Non-pigmented ciliary epithelial cell (primary cell): ENCODE data around the gene FCRL6.

Source experiments
- DNase-seq: peaks from one replicate; pipeline ENCODE4 v3.0.0-alpha.2; 2010; ENCODE audit warnings: low read depth

Gene FCRL6

DNA sequence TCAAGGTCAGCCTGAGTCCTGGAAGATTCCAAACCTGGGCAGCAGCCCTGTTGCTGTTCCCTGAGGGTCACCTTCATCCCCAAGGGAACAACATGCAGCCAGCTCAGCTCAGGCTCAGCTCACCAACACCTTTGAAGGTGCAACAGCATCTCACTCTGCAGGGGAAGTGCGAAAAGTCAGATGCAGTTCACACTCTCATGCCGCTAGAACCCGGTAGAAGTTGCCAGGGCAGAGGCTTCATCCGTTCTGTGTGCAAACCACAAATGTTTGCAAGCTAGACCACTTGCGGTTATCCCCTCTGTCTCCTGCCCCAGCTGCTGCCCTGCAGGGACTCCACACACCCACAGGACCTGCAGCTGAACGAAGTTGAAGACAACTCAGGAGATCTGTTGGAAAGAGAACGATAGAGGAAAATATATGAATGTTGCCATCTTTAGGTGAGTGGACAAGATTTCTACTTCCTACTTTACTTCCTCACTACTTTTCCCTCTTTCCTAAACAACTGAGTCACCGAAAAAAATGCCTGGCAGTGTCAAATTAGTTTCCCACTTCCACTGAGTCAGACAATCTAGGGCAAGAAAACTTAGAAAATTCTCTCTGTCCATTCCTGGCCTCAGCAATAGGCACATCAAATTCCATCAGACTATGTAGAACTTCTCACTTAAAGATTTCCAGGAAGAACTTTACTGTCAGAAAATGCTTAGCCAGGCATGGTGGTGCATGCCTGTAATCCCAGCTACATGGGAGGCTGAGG, 1.8 kb upstream of the FCRL6 start:
- no peak for DNase-seq

DNA sequence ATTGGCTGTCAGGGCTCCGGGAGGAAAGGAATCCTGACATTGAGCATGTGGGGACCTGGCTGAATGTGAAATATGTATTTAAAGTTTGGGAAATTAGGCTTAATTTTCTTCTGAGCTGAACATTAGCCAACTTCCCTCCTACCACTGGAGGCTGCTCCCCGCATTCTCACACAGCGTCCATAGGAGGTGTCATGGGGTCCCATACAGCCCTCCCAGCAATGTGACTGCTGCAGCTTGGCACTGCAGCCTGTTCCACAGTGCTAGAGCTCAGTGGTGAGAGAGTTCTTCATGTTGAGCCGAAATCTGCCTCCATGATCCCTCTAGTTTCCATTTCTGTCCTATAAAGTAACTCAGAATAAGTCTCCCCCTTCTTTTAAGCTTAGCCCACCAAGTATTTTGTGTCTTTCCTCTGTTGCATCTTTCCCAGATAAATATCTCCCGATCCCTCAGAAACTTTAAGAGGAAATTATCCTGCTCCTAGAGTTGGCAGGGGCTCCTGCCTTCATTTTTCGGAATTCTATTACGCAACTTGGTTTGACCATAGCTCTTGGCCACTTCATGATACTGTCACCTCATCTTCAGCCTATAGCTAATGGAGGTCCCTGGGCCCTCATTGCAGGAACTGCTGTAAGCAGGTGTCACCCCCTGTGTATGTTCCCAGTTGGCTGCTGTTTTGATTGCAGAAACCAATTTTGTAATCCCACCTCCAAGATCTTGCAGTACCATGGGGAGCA, 2.0 kb downstream of the FCRL6 start:
- no peak for DNase-seq

- DNase-seq, result no peak
Observed at GRCh38 chr1:159804924-159805323, 2.8 kb downstream of the FCRL6 start.

- DNase-seq, result no peak
Observed at GRCh38 chr1:159815926-159816325, 13.8 kb downstream of the FCRL6 start.

DNA sequence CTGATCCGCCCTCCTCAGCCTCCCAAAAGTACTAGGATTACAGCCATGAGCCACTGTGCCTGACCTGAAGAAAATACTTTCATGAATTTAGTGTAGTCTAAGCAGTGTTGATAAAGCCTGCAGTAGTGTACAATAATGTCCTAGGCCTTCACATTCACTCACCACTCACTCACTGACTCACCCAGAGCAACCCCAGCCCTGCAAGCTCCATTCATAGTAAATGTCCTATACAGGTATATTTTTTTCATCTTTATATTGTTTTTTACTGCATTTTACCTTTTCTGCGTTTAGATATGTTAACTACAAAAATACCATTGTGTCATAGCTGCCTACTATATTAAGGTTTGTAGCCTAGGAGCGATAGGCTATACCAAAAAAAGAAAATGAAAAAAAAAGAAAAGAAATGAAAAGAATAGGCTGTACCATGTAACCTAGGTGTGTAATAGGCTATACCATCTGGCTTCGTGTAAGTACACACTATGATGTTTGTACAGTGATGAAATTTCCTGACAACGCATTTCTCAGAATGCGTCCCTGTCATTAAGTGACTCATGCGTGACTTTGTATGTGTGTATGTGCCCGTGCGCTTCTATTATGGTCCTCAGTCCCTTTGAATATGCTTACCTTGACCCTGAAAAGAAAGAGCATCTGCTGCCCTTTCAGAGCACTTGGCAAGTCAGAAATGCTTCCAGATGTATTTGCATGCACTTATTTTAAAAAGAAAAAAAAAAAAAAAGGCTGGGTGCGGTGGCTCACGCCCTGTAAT, 15.3 kb downstream of the FCRL6 start:
- no peak for DNase-seq

GRCh38 chr1:159821171-159821867, 19.2 kb downstream of the FCRL6 start:
- no peak for DNase-seq

DNA sequence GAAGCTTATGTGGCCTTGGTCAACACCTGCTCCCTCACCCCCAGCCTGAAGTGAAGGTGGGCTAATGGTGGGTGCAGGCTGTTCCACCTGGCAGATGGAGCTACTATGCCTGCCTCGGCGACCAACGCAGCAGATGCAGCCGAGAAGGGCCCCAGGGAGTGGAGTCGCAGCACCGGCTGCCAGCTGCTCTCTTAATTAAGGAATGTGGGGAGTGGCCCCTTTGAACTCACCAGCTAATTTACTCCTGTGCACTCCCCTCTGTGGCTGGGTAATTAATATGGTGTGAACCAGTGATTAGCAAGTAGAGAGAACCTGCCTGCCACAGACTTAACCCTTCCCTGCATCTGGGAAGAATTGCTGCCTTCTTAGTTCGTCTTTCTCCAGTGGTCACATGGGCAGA, 21.2 kb downstream of the FCRL6 start:
- no peak for DNase-seq

- no peak for DNase-seq
Observed at GRCh38 chr1:159825564-159825963, 23.4 kb downstream of the FCRL6 start.

- DNase-seq, result no peak
Observed at GRCh38 chr1:159826441-159827101, 24.4 kb downstream of the FCRL6 start, which contains the start of gene SLAMF8. Gene SLAMF8, plus strand, starts transcription at chr1:159826873. Its CDS starts 26 bp downstream, at chr1:159826899.

DNA sequence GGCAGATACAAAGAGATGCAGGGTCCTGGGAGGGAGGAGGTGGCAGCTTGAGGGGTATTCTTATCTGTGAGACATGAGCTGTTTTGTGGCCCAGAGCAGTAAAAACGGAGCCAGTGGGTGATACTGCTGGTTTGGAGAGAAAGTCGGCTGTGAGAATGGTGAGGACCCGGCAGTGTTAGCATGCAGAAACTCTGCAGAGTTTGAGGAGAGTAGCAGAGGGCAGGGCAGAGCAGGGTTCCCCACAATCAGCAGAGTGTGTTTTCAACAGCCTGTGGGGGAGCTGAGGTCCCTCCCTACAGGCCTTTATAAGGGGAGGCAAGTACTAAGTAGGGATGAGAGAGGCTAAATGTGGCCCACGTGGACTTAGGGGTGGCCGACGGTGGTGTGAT, 24.9 kb downstream of the FCRL6 start:
- DNase-seq, result no peak

- DNase-seq, result no peak
Observed at GRCh38 chr1:159827549-159827948, 25.4 kb downstream of the FCRL6 start.

DNA sequence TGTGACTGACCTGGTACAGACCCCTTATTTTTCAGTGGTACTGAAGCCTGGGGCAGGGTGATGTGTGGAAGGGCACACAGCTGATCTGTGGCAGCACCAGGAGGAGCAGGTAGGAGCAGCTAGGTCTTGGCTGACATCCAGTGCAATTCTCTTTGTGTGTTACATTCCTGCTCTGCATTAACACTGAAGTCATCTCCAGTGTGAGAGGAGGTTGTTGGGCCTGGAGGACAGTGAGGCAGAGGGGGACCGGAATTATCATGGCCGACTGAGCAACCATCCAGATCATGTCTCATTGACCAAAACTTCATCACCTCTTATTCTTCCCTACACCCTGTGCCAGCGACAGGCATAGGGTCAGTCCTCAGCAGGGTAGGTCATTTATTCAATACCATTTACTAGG, 26.0 kb downstream of the FCRL6 start:
- DNase-seq, result no peak

GRCh38 chr1:159828581-159829272, 26.6 kb downstream of the FCRL6 start:
- no peak for DNase-seq

DNA sequence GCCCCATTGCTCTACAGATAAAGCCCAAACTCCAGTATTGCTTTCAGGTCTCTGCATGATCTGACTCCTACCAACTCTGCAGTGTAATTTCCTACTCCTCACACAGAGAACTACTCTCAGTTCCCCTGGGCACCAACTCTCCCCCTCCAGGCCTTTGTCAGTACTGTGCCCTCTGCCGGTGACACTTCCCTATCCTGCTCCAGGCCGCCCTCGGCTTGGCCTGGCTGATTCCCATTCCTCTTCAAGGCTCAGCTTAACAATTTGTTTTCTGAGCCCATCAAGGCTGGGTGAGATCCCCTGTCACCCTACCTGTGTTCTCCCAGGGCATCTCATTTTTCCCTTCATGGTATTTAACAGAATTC, 27.1 kb downstream of the FCRL6 start:
- DNase-seq, result no peak

- DNase-seq, result no peak
Observed at GRCh38 chr1:159829822-159830465, 27.8 kb downstream of the FCRL6 start.

GRCh38 chr1:159830722-159831121, 28.6 kb downstream of the FCRL6 start:
- no peak for DNase-seq

DNA sequence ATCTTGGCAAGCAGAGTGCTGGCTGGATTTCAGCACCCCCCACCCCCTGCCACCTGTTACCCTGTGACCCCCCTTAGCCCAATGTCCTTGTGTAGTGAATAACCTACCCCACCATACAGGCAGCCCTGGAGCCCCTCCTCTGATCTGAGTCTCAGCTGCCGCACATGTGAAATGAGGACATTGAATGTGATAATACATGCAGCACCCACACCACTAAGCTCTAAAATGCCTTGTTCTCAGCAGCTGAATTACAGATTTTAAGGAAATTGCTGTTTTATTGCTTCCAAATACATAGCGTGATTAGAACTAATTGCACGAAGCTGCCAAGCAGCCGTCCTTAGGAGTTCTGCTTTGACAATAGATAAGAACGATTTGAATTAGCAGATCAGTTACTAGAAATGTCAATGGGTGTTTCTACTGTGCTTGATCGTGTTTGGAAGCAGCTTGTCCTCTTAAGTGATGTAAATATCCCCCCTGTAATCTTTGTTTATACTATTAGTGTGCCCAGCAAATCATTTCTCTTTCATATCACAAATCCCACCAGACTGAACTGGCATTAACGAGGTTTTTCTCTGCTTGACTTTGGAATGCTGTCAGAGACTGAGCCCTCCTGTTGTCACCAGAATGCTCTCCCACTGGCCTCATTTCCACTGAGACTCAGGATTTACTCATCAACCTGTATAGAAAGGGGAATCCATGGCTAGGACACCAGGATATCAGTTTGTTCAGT, 29.4 kb downstream of the FCRL6 start:
- no peak for DNase-seq

DNA sequence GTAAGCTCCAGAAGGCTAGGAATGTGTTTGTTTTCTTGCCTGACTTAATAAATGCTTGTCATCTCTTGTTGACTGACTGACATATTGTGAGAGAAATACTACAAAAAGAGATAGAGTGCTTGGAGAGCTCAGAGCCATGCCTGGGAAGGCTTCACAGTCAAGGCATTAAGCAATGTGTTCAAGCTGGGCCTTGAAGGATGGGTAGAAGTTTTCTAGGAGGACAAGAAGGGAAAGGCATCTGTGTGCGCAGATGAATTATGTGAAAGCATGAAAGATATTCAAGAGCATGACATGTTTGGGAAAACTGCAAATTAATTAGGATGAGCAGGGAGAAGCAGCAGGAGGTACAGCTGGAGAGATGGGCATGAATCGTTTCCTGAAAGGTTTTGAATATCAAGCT, 30.1 kb downstream of the FCRL6 start:
- DNase-seq, result no peak

GRCh38 chr1:159835356-159835755, 33.2 kb downstream of the FCRL6 start:
- DNase-seq, result no peak
